ENCODE data around the gene ZBTB12.

DNA sequence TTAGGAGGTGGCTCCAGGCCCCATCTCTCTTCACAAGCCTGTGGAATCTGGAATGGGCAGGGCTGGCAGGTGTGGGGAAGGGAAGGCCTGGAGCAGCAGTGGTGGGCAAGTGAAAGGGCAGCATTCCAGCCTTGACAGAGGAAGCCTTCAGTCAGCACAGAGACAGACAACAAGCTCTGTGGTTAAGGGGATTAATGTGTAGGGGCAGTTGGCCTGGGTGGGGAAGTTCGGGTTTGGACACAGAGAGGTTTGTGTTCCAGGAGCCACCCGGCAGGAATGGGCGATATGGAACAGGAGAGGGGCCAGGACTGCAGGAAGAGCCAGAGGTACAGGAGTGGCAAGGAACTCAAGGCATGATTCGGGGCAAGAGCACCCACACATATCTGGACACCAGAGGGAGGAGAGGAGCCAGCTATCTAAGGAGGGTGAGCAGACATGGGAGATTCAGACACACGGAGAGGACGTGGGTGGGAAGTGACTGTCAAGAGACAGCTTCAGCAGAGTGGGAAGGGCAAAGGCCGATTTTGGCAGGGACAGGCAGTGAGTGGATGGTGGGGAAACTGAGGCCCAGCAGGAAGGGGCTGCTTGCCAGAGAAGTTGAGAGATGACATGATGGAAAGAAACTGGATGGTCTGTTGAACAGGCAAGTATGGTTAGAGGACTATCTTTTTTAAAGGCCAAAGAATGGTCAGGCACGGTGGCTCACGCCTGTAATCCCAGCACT, 20.6 kb downstream of the ZBTB12 start:
- TF ChIP-seq, protein P1, sequence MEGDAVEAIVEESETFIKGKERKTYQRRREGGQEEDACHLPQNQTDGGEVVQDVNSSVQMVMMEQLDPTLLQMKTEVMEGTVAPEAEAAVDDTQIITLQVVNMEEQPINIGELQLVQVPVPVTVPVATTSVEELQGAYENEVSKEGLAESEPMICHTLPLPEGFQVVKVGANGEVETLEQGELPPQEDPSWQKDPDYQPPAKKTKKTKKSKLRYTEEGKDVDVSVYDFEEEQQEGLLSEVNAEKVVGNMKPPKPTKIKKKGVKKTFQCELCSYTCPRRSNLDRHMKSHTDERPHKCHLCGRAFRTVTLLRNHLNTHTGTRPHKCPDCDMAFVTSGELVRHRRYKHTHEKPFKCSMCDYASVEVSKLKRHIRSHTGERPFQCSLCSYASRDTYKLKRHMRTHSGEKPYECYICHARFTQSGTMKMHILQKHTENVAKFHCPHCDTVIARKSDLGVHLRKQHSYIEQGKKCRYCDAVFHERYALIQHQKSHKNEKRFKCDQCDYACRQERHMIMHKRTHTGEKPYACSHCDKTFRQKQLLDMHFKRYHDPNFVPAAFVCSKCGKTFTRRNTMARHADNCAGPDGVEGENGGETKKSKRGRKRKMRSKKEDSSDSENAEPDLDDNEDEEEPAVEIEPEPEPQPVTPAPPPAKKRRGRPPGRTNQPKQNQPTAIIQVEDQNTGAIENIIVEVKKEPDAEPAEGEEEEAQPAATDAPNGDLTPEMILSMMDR (IDR thresholded peaks at IDR 0.05; ENCODE audit: low read depth, low read length) = no peak
- no peak for TF ChIP-seq EZH2phosphoT487 (IDR thresholded peaks at IDR 0.05; ENCODE audit: low read depth)

Data from OCI-LY3 (cell line).